IPS-11a (cell line): ENCODE data around the gene PAX6.
"Not testable (repeated sequence)": the region's sequence is repeated elsewhere in the genome, so short reads cannot be mapped to it uniquely, and the experiment has no call there.

ENCODE experiments used
- H3K4me3 ChIP-seq: one replicate; pipeline ENCODE4 v1.5.1; 2013; ENCODE audit warnings: low read depth, low read length, control low read depth

PAX6 gene

GRCh38 chr11:31770011-31770700 lies 41.0 kb downstream of the PAX6 start:
- H3K4me3 ChIP-seq, result no peak overlapping the region

- H3K4me3 ChIP-seq, result no peak overlapping the region
Measured at GRCh38 chr11:31768749-31769640, 42.1 kb downstream of the PAX6 start.

- H3K4me3 ChIP-seq, result no peak overlapping the region
Measured at GRCh38 chr11:31767685-31768084, 43.4 kb downstream of the PAX6 start.

- H3K4me3 ChIP-seq, result no peak overlapping the region
Measured at GRCh38 chr11:31767066-31767465, 44.1 kb downstream of the PAX6 start.

GRCh38 chr11:31764766-31765165 lies 46.4 kb downstream of the PAX6 start:
- no peak overlapping the region for H3K4me3 ChIP-seq

GRCh38 chr11:31764261-31764660 lies 46.9 kb downstream of the PAX6 start:
- no peak overlapping the region for H3K4me3 ChIP-seq

- no peak overlapping the region for H3K4me3 ChIP-seq
Measured at GRCh38 chr11:31763296-31763695, 47.8 kb downstream of the PAX6 start.

GRCh38 chr11:31761636-31762035 lies 49.5 kb downstream of the PAX6 start:
- H3K4me3 ChIP-seq, result no peak overlapping the region

GRCh38 chr11:31757260-31757835 lies 53.8 kb downstream of the PAX6 start:
- H3K4me3 ChIP-seq, result no peak overlapping the region

GRCh38 chr11:31747581-31747980 lies 63.5 kb downstream of the PAX6 start:
- no peak overlapping the region for H3K4me3 ChIP-seq

- not testable (repeated sequence) for H3K4me3 ChIP-seq
Measured at GRCh38 chr11:31740731-31741368, 70.3 kb downstream of the PAX6 start.

GRCh38 chr11:31740131-31740530 lies 71.0 kb downstream of the PAX6 start:
- no peak overlapping the region for H3K4me3 ChIP-seq
